Measurements from ENCODE around the gene IDUA.
"Not testable (repeated sequence)": the region's sequence is repeated elsewhere in the genome, so short reads cannot be mapped to it uniquely, and the experiment has no call there.

IDUA gene

DNA sequence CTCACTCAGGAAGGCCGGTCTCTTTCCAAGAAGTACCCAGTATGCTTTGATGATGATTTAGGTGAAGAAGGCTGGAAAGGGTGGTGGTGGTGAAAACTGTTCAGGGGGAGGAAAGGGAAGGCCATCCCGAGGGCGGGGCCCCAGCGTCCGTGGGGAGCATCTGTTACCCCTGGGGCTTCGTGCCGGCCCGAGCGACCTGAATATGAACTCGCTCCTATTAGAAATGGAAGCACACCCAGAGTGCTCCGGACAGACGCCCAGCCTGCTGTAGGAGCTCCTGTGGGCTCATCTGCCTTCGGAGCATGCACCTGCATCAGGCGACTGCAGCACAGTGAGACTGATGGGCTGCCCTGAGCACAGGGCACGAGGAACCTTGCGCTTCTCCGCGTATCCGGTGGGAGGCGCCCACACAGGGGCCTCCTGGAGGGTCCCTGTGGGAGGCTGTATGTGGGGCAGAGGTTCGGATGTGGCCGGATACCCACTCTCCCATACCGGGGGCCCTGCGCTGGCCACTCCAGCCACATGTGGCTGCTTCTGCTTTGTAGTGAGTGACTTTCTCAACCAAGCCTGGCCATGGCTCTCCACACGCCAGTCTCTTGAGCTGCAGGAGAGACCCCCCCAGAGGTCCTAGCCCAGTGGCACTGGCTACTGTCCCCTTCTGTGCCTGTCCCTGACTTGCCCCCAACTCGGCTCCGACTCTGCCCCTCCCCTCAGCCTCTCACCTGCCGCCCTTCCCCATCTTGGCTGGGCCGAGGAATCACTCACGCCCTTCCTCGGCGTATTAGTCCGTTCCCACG, 61.3 kb downstream of the IDUA start:
- DNase-seq = no peak

DNA sequence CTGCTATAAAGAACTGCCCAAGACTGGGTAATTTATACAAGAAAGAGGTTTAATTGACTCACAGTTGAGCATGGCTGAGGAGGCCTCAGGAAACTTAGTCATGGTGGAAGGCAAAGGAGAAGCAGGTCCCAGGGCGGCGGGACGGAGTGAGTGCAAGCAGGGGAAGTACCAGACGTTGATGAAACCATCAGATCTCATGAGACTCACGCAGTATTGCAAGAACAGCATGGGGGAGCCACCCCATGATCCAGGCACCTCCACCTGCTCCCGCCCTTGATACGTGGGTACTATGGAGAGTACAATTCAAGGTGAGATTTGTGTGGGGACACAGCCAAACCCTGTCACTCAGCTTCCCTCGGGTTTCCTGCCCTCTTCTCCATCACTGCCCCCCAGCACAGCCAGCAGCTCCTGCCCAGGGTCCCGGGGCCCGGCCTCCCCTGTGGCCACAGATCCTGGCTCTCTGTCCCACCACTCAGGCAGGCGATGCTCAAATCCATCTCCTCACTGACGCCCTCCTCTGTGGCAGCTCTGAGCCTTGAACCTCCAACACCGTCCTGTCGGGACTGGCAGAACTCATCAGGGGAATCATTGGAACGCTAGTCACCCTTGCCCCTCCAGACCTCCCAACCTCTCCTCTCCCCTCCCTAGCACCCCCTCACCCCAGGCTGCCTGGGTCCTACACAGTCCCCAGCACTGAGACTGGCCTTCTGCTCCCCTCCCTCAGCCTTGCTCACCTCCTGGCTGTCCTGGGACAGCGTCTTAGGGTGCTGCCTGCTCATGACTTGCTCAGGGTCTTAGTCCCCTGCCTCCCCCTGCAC, 62.1 kb downstream of the IDUA start:
- no peak for DNase-seq

GRCh38 chr4:1049591-1049905, 62.7 kb downstream of the IDUA start:
- DNase-seq = no peak

- DNase-seq = no peak
These were observed 63.8 kb downstream of the IDUA start for GRCh38 chr4:1050486-1051213.

- no peak for DNase-seq
These were observed 64.6 kb downstream of the IDUA start for GRCh38 chr4:1051472-1051871.

GRCh38 chr4:1052231-1052671, 65.4 kb downstream of the IDUA start:
- no peak for DNase-seq

DNA sequence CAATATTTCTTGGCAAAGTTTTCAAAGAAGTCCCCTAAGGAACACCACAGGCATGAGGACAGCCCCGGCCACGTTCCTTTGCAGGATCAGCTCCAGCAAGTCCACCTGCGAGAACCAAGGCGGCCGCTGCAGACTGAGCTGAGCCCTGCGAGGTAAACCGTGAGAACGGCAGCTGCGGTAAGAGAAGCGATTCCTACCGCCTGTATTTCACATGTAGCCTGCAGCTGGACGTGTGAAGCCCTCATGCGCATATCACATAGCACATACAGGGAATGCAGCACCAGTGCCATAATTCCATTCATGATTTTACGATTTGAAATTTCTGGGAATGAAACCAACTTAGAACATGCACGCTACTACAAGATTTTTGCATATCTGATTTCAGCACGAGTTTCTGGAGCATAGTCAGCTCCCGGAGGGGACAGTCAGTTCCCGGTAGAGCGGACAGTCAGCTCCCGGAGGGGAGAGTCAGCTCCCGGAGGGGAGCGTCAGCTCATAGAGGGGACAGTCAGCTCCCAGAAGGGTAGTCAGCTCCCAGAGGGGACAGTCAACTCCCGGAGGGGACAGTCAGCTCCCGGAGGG, 66.3 kb downstream of the IDUA start:
- DNase-seq = no peak

DNA sequence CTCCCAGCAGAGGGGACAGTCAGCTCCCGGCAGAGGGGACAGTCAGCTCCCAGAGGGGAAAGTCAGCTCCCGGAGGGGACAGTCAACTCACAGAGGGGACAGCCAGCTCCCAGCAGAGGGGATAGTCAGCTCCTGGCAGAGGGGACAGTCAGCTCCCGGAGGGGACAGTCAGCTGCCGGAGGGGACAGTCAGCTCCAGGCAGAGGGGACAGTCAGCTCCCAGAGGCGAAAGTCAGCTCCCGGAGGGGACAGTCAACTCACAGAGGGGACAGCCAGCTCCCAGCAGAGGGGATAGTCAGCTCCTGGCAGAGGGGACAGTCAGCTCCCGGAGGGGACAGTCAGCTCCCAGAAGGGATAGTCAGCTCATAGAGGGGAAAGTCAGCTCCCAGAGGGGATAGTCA, 67.0 kb downstream of the IDUA start:
- DNase-seq = not testable (repeated sequence)

Data from activated gamma-delta T cell (primary cell).